Body of pancreas (tissue), 4 donors: ENCODE results near the gene PAQR8. TPM values are rescaled to one million over a fixed set of nuclear protein-coding genes. Genes with fewer than 3 reads are reported as not detected.
A peak's percentile ranks its signal among the peaks of the same experiment; 100 is the strongest.

Experiments
- ATAC-seq: fragments of 150-250 bp; one replicate; pipeline ENCODE4 v1.9.1; 2016
- DNase-seq, 4 donors: peaks; one replicate each; pipeline ENCODE4 v3.0.0-alpha.2; 2019
- H3K27ac ChIP-seq, 4 donors: fragments of 200-600 bp; sonication (generic); 1 replicate in 3 of 4; 2 replicates in 1 of 4; pipeline versions ENCODE4 v1.5.1 to v1.6.1; 2016 to 2019; ENCODE audit warnings: mild to moderate bottlenecking in 1 of 4, mixed read lengths in 1 of 4, moderate library complexity in 1 of 4
- H3K27me3 ChIP-seq, 2 donors: fragments of 200-600 bp; sonication (generic); one replicate each; pipeline ENCODE4 v1.6.0; 2016; ENCODE audit warnings: mild to moderate bottlenecking in 1 of 2
- H3K36me3 ChIP-seq, 2 donors: fragments of 200-600 bp; sonication (generic); replicated peaks in 1 of 2; 2 replicates each; pipeline ENCODE4 v1.5.1; 2016; ENCODE audit warnings: low read depth in 2 of 2; ENCODE audit not compliant: insufficient read depth in 1 of 2
- H3K4me1 ChIP-seq: fragments of 200-600 bp; sonication (generic); one replicate; pipeline ENCODE4 v1.6.0; 2016
- H3K4me3 ChIP-seq, 2 donors: fragments of 200-600 bp; sonication (generic); 1 replicate in 1 of 2; 2 replicates in 1 of 2; pipeline ENCODE4 v1.5.1; 2016 to 2019
- H3K9me3 ChIP-seq, 3 donors: fragments of 200-600 bp; sonication (generic); 1 replicate in 2 of 3; 2 replicates in 1 of 3; pipeline ENCODE4 v1.5.1; 2016
- CTCF ChIP-seq, 7 experiments: fragments of 450-650 bp in 4 of 7; fragments of 200-600 bp in 3 of 7; sonication (generic) in 3 of 7; IDR thresholded peaks; one replicate each; pipeline ENCODE4 v1.5.1; 2016 to 2019; ENCODE audit warnings: antibody characterized with exemption in 7 of 7
- POLR2A ChIP-seq, 3 donors: fragments of 450-650 bp; IDR thresholded peaks; one replicate each; pipeline ENCODE4 v1.6.1; 2016; ENCODE audit warnings: antibody characterized with exemption in 3 of 3, mild to moderate bottlenecking in 2 of 3
- WGBS, 2 donors: methylation state at CpG; one replicate each; pipeline ENCODE4 v1.1.5; 2017; 5-methylcytosine and 5-hydroxymethylcytosine counted together
- intact Hi-C: fragments of 100-400 bp; cut with DNase I; formaldehyde crosslinking; loops from one replicate; pipeline ENCODE4 v1.15.1; 2023
- total RNA-seq, 2 donors: library from RNA; depleted of rRNA; stranded (reverse); fragments of >200 nt; gene quantifications; one replicate each; pipeline ENCODE4 v1.1.0, GENCODE V29; 2016

PAQR8 gene
- total RNA-seq, 2 donors from 2014 or later, result 4.0 to 4.9 TPM

- Histone ChIP-seq H3K27ac (no peak overlapping the region), H3K9me3 (no peaks in the 10 kb centered on the region), H3K27me3 (no peaks in the 10 kb centered on the region), H3K4me3 (no peak overlapping the region), H3K4me1 (no peaks in the 10 kb centered on the region), H3K36me3 (no peaks in the 10 kb centered on the region)
- DNase-seq, result no peak
- WGBS, 2 donors, result 35 to 36% methylated on average over 2 of the region's 2 CpGs
- intact Hi-C loops, result no loop called here
- ATAC-seq, result no peak
- TF ChIP-seq CTCF (IDR thresholded peaks at IDR 0.05) (no peak), POLR2A (IDR thresholded peaks at IDR 0.05) (no peak)
Observed at GRCh38 chr6:52356017-52356416, 5.9 kb upstream of the PAQR8 start.

- H3K4me1 ChIP-seq, result peaks cover 10% of the 10 kb centered on the region
- H3K27ac ChIP-seq, result no peak overlapping the region
- no peak overlapping the region for H3K4me3 ChIP-seq
- ATAC-seq, result no peak
- intact Hi-C loops, result no loop called here
- no peak for DNase-seq
- no peaks in the 10 kb centered on the region for H3K36me3 ChIP-seq
- H3K9me3 ChIP-seq, result no peaks in the 10 kb centered on the region
- whole genome bisulfite sequencing, 2 donors, result 80 to 88% methylated on average over 1 of the region's 1 CpG
- TF ChIP-seq CTCF (IDR thresholded peaks at IDR 0.05), result no peak
- TF ChIP-seq POLR2A (IDR thresholded peaks at IDR 0.05), result no peak
- no peaks in the 10 kb centered on the region for H3K27me3 ChIP-seq
Observed at GRCh38 chr6:52359403-52359802, 2.5 kb upstream of the PAQR8 start.

GRCh38 chr6:52360028-52360427, 1.9 kb upstream of the PAQR8 start:
- ATAC-seq, result no peak
- peaks cover 10% of the 10 kb centered on the region for H3K4me1 ChIP-seq
- H3K36me3 ChIP-seq, result no peaks in the 10 kb centered on the region
- intact Hi-C loops, result no loop called here
- H3K27ac ChIP-seq, result no peak overlapping the region
- TF ChIP-seq CTCF (IDR thresholded peaks at IDR 0.05), result no peak
- TF ChIP-seq POLR2A (IDR thresholded peaks at IDR 0.05), result no peak
- no peaks in the 10 kb centered on the region for H3K27me3 ChIP-seq
- WGBS, 2 donors, result 80 to 87% methylated on average over 3 of the region's 3 CpGs
- no peaks in the 10 kb centered on the region for H3K9me3 ChIP-seq
- DNase-seq, result no peak
- H3K4me3 ChIP-seq, result no peak overlapping the region

- peaks cover 10% of the 10 kb centered on the region for H3K4me1 ChIP-seq
- TF ChIP-seq CTCF (IDR thresholded peaks at IDR 0.05) (no peak), POLR2A (IDR thresholded peaks at IDR 0.05) (no peak)
- intact Hi-C loops, result no loop called here
- H3K27me3 ChIP-seq, result no peaks in the 10 kb centered on the region
- H3K36me3 ChIP-seq, result no peaks in the 10 kb centered on the region
- H3K4me3 ChIP-seq, result no peak overlapping the region
- peak overlapping the region in 2 of 4 donors; percentile 56 to 67 for H3K27ac ChIP-seq
- WGBS, 2 donors, result 82 to 89% methylated on average over 11 of the region's 11 CpGs
- H3K9me3 ChIP-seq, result no peaks in the 10 kb centered on the region
- DNase-seq (no peak), ATAC-seq (no peak)
Observed at GRCh38 chr6:52360601-52361413, 1.1 kb upstream of the PAQR8 start.
